COLO829 (cell line): ENCODE results near the gene ISCU.

Source experiments
- DNase-seq: peaks from one replicate; pipeline ENCODE4 v3.0.0; 2012; ENCODE audit warnings: low spot score

ISCU gene

DNA sequence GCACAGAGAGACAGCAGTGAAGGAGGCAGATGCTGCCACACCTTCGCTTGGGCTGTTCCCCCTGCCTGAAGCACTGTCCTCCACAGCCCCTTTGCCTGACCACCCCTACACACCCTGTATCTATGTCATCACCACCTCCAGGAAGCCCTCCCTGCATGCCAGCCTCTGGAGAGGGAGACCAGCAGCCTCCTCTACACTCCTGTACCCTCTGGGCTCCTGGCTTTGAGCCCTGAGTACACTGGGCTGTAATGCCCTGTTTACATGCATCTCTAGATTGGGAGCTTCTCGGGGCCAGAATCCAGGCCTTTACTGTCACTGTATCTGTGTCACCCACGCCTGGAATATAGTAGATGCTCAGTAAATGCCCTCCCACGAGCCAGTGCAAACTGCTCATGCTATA, 41.3 kb downstream of the ISCU start:
- no peak for DNase-seq

DNA sequence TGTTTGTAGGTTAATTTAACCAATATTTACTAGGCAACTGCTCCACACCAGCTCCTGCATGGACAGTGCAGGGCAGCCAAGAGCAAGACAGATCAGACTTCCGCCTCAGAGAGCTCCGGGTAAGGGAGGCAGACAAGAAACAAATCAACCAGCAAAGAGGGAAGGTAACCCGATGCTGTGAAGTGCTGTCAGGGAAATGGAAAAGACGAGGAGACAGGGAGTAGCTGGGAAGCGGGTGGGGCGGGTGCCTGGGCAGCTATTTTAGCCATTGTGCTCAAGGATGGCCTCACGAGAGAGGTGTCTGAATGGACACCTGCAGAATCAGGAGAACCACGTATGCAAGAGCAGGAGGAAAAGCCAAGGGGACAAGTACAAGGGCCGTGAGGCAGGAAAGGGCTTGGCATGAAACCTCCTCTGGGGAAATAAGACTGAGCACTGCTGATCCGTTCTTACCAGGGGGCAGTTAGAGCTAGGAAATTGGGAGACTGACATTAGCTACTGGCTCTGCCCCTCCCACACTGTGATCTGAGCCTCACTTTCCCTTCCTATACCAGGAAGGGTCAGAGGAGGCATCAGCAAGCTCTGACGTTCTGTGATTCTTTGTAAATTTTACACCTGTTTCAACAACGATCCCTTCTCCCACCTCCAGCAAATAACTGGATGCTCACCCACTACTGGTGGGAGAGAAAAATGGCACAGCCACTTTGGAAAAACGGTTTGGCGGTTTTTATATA, 42.0 kb downstream of the ISCU start:
- no peak for DNase-seq

DNA sequence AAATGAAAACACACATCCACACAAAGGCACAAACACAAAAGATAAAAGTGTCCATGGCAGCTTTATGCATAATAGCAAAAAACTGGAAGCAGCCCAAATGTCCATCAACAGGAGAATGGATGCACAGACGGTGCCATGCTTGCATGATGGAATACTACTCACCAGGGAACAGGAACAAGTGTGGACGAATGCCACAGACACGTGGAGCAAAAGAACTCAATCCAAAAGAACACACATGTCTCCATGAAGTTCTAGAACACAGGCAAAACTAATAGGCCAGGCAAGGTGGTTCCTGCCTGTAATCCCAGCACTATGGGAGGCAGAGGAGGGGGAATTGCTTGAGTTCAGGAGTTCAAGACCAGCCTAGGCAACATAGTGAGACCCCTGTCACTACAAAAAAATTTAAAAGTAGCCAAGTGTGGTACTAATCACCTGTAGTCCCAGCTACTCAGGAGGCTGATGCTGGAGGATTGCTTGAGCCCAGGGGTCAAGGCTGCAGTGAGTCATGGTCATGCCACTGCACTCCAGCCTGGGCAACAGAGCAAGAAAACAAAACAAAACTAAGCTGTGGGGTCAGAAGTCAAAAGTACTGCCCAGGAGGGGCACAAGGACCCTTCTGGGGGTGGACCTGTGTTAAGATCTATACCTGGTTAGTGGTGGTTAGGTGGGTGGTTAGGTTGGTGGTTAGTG, 42.7 kb downstream of the ISCU start:
- DNase-seq, result no peak

DNA sequence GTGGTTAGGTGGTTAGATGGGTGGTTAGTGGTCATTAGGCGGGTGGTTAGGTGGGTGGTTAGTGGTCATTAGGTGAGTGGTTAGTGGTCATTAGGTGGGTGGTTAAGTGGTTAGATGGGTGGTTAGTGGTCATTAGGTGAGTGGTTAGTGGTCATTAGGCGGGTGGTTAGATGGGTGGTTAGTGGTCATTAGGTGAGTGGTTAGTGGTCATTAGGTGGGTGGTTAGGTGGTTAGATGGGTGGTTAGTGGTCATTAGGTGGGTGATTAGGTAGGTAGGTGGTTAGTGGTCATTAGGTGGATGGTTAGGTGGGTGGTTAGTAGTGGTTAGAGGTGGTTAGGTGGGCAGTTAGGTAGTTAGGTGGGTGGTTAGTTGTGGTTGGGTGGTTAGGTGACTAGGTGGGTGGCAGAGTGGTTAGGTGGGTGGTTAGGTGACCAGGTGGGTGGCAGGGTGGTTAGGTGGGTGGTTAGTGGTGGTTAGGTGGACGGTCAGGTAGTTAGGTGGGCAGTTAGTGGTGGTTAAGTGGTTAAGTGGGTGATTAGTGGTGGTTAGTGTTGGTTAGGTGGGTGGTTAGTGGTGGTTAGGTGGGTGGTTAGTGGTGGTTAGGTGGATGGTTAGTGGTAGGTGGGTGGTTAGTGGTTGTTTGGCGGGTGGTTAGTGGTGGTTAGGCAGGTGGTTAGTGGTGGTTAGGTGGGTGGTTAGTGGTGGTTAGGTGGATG, 43.5 kb downstream of the ISCU start:
- DNase-seq, result no peak

DNA sequence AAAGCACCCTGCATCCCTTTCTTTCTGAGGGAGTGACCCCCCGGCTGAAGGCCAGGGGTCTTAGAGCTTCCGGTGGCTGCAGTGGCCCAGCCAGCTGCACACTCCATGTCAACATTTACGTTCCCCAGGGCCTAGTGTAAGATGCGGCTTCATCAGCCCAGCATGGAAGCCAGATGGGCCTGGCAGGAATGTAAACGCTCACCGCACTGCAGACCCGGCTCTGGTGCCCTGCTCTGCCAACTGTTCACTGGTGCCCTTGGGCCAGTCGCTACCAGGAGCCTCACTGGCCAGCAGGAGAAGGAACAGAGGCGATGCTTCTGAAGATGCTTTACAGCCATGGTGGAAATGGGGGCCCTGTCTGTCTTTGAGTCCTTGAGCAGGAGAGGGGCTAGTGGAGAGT, 44.1 kb downstream of the ISCU start:
- DNase-seq, result no peak

DNA sequence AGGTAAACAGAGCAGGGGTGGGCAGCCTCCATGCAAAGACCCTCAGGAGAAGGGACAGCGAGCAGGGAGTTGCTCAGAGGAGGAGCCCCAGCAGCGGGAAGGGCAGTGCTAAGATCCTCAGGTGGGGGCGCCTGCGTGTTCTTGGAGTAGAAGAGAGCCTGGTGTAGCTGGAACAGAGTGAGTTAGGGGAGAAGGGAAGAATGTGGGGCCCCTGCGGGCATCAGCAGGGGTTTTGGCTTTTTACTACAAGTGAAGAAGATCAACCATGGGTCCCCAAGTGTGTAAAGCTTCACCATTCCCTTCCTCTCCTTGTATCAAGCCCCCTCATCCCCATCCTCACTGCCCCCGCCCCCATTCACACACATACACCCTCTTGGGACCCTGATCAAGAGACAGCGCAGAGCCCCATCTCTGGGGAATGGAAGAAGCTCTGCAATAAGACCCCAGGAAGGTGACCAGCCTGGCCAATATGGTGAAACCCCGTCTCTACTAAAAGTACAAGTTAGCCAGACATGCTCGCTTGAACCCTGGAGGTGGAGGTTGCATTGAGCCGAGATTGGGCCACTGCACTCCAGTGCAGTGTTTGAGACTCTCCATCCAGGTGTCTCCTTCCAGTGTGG, 45.7 kb downstream of the ISCU start:
- no peak for DNase-seq

DNA sequence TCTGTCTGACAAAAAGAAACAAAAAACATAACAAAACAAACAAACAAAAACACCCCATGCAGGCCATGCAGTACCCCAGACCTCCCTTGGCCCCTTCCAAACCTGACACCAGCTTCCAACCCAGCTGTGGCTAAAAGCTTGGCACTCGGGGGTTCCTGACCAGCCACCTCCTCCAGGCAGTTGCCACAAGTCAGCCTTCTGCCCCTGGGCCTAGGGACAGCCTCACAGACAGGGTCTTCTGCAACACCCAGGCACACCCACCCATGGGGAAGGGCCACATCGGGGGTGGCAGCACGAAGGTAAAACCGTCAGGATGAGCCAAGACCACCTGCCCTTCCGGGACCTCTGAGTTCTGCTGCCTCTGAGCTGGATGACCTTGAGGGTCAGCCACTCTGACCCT, 46.2 kb downstream of the ISCU start:
- DNase-seq, result no peak

DNA sequence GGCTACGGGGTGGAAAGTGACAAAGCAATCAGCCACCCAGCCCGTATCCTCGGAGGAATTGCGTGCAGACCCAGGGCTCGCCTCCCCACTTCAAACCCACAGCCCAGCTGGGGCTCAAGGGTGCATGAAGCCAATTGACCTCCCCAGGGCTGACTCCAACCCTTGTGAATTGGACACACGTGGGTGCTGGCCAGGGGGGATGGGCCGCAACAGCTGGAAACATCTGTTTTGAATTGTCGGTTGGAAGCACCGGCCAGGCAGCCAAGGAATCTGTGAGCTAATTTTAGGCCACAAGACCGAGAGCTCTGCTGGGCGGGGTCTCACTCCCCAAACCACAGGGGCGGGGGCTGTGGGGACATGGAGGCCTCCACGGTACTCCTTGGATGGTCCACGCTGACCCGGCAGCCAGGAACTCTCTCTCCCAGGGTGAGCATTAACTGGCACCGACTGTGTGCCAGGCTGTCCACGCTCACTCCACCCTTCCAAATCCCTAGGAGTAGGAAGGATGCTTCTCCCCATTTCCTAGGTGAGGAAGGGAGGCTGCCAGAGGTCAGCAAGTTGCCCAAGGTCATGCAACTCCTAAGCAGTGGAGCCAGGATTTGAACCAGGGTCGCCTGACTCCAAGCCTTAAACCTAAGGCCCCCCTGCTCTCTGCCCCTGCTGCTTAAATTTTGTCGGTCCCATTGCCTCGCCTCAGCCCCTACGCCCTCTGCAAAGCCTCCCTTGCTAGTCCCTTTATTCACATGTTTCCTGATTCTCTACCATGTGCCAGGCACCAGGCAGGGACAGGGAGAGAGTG, 47.3 kb downstream of the ISCU start:
- DNase-seq, result no peak

DNA sequence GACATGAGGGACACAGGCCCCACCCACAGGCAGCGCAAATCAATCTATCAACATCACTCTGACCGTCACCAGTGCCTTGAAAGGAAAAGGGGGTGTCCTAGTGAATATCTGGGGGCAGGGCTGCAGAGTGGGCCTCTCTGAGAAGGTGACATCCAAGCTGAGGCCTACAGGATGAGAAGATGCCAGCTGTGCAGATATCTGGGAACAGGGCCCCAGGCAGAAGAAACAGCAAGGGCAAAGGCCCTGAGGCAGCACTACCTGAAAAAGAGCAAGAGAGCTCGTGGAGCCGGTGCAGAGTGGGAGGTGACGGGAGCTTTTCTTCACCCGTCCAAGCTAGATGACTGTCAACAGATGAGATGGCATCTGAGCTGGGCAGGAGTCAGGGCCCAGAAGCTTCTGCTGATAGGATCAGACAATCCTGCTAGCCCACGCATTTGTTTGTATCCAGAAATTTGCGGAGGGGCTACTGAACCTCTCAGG, 48.0 kb downstream of the ISCU start:
- no peak for DNase-seq

DNA sequence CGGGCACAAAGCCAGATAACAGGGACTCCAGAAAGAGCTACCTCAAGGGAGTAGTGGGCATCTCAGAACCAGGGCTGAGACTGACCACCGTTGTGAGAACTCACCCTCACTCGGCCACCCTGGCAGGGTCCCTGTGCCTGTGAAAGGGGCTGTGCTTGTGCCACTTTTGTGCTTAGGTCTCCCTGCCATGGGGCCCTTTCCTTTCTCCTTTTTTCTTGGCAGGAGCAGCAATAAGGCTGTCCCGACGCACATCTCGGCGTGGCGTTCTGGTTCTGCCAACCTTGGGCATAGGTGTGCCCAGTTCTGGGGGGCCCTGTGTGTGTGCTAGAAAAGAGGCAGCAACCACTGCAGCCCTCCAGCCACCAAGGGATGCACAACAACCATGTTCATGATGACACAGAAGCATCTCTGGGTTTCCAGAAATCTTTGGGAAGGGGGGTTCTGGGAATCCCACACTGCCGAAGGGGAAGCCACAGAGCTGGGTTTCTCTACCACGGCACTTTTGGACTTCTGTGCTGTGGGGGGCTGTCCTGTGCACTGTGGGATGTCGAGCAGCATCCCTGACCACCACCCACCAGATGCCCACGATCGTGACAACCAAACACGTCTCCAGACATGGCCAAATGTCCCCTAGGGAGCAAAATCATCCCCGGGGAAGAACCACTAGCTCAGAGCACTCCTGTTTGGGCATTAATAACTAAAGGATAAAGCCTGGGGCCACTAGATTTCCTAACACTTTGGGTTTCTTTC, 48.6 kb downstream of the ISCU start:
- DNase-seq, result no peak

DNA sequence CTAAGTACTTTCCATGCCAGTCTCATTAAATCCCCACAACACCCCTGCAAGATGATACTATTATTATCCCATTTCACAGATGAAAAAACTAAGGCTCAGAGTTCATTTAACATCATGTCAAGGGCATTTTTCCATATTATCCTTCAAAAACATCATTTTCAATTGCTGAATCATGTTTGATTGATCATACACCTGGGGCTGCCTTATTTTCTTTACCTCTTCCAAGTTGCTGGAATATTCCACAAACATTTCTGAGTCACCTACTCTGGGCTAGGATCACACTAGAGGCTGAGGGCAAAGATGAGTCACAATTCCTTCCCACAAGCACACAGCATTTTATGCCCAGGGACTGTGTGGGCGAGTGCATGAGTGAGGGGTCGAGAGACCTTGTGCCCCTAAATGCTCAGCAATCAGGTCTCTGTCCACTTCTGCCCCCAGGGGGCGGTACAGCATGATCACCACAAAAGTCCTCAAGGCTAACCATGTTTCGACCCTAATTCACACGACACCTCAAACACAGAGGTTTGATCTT, 49.6 kb downstream of the ISCU start:
- peak; percentile 57 for DNase-seq

DNA sequence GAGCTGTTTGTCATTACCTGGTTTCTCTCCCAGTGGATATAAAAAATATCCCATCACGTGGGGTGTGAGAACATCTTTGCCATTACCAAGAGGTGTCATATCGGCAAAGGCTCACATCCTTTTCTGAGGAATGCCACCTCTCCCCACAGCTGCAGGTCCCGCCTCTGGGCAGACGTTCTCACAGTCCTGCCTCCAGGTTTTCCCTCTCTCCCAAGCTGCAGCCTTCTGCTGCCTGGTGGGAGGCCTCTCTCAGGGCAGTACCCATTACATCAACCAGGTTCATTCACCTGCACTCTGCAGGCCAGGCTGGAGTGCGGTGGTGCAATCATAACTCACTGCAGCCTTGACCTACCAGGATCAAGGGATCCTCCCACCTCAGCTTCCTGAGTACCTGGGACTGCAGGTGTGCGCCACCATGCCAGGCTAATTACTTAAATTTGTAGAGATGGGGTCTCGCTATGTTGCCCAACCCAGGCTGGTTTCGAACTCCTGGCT, 50.4 kb downstream of the ISCU start:
- no peak for DNase-seq

DNA sequence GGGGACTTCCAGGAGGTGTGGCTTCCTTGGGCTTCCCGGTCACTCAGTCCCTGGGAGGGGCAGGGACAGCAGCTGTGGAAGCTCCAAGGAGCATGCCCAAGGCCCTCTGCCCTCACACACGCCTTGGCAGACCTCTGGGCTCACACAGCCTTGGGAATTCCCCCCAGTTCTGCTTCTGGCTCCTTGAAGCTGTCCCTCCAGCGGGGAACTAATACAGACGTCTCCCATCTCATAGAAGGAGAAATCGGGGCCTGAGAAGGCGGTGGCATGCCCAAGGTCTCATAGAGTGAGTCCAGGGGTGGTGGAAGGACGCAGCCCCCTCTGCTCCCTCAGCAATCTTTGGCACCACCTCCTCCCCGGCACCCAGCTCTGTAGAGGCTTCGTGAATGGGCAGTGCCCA, 51.2 kb downstream of the ISCU start:
- DNase-seq, result no peak

DNA sequence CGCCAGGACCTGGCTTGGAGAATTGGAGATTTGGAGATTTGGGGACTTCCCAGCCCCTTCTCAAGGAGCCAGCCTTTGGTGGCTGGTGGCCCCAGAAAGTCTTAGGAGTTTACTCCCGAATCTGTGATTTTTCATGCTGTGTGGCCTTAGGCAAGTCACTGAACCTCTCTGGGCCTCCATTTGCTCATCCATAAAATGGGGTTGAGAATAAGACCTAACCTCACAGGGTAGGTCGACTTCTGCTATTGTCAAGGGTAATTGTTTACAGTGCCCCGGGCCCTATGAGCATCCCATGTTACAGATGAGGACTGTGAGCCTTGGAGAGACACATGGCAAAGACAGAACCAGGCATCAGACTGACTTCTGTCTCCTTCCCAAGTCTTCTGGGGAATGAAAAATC, 51.6 kb downstream of the ISCU start:
- no peak for DNase-seq

DNA sequence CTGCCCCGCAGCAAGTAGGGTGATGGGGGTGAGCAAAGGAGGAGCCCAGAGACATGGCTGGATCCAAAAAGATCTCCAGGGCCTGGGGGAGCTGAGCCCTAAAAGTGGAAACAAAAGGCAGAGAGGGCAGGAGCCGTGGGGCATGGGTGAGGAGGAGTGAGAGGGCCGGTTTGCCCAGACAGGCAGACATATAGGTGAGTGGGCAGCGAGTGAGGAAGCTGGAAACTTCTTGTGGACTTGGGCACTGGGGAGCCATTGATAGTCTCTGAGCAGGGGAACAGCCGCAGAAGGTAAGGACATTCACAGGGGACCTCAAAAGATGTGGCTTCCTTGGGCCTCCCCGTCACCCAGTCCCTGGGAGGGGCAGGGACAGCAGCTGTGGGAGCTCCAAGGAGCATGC, 52.2 kb downstream of the ISCU start:
- DNase-seq, result no peak

DNA sequence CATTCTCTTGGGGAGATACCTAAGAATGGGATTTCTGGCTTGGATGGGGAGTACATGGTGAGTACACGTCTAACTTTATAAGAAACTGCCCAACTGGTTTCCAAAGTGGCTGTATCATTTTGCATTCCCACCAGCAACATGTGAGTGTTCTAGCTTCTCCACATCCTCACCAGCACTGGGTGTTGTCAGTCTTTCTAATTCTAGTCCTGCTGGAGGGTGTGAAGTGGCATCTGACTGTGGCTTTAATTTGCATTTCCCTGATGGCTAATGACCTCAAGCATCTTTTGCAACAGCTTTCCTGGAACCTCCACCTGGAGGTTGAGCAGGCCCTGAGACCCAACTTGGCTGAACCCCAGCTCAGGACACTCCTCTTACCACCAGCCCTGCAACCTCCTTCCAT, 53.5 kb downstream of the ISCU start:
- DNase-seq, result no peak

DNA sequence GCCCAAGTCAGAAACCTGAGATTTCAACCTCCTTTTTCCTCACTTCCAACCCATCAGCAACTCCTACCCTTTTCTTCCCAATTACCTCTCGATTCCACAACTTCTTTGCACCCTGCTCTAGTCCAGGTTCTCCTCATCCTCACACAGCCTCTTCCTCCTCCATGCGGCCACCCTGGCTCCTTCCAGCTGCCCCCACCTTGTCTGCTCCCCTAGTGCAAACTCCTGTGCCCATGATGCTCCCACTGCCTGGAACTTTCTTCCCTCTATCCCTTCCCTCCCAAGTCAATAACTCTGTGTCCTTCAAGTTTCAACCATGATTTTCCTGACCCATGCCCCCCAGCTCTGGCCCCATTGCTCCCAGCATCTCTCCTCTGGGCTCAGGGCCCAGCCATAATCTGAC, 54.0 kb downstream of the ISCU start:
- DNase-seq, result no peak

DNA sequence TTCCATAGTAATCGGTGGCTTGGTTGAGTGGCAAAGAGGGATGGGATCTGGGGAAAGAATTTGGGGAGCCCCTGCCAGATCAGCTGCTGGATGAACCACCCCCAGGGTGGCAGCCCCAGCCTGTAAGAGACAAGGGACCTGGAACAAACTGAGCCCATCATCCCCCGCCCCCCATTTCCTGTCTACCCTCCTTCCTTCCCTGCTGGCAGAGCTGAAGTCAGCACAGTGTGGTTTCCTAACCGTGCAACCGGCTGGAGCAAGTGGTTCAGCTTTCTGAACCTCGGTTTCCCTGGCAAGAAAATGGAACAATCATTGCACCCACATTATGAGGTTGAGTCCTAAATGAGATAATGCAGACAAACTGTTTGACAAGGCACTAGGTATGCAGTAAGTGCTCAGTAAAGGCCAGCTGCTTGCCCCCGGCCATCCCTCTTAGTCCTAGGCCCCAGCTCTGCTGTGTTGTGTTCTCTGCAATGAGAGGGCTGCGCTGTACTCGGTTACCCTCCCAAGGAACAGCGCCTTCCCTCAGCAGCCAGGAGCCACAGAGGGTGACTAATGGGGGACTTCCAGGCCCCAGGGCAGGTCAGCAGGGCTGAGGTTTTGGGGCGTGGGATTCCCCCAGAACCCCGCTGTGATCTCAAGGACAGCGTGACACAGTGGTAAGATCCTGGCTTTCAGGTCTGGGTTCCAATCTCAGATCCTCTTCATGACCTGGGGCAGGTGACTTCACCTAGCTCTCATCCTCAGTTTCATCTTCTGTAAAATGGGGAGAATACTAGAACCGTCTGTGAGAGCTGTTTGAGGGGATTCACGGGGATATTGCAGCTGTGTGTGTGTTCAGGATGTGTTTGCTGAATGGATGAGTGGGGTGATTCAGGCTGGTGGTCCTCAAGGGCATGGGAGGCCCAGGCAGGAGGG, 54.8 kb downstream of the ISCU start:
- DNase-seq, result no peak

DNA sequence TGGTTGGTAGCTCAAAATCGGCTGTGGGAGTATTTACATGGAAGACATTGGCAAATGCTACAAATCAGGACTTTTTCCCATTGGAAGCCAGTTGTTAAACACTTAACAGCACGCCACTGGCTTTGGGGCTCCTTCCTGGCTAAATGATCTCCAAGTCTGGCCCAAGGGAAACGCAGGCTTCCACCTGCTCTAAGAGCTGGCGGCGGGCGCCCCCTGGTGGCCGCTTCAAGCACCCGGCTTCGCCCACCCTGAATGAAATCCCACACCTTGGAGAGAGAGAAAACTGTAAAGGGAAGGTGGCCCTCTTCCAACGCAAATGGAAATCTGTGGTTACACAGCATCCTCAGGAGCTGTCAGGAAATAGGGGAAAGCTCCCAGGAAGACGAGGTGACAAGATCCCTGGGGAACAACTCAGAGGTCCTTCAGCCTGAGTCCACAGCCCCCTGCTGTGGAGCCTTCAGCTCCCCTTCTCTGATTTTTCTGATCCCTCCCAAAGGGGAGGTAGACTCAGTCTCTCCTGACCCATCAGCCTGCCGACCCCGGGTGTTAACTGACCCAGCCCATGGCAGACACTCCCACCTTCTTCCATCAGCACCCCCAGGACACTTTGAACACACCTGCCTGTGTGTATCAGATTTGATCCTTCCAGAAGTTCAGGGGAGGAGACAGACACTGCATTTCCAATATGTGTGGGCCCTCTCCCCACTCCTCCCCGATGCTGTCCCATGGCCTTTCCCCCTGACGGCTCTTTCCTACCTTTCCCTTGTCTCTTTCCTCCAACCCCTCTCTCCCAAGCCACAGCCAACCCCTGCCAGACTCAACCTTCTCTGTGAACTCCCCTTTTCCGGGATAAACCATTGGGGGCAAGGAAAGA, 55.9 kb downstream of the ISCU start:
- DNase-seq, result peak; percentile 90
